GM19438 (cell line): Measurements from ENCODE around the gene FAM72A.
A peak's percentile ranks its signal among the peaks of the same experiment; 100 is the strongest.
"Not testable (repeated sequence)": the region's sequence is repeated elsewhere in the genome, so short reads cannot be mapped to it uniquely, and the experiment has no call there.

Experiments used
- ATAC-seq: cut with Tn5 transposase; IDR thresholded peaks from one replicate; pipeline ENCODE4 v1.9.1; 2021; ENCODE audit warnings: low read depth; ENCODE audit not compliant: unreplicated experiment

The FAM72A gene

GRCh38 chr1:206218285-206218684 is 15.6 kb upstream of the FAM72A start:
- not testable (repeated sequence) for ATAC-seq

- not testable (repeated sequence) for ATAC-seq
These were observed 13.2 kb upstream of the FAM72A start for GRCh38 chr1:206215600-206216392.

- ATAC-seq: not testable (repeated sequence)
These were observed 8.2 kb upstream of the FAM72A start for GRCh38 chr1:206210802-206211201.

GRCh38 chr1:206205569-206205968 is 2.9 kb upstream of the FAM72A start:
- not testable (repeated sequence) for ATAC-seq

- ATAC-seq: not testable (repeated sequence)
These were observed 2.2 kb upstream of the FAM72A start for GRCh38 chr1:206204871-206205270.

- not testable (repeated sequence) for ATAC-seq
These were observed 1.5 kb upstream of the FAM72A start for GRCh38 chr1:206204159-206204511.

- peak; percentile 17 for ATAC-seq
These were observed 922 bp upstream of the FAM72A start, which contains the start of gene SRGAP2 for GRCh38 chr1:206203364-206204158. SRGAP2 (plus strand) TSS chr1:206203541; CDS start chr1:206205971, 2,430 bp downstream.

- ATAC-seq: not testable (repeated sequence)
These were observed 5.8 kb downstream of the FAM72A start for GRCh38 chr1:206196748-206197424.

- not testable (repeated sequence) for ATAC-seq
These were observed 7.5 kb downstream of the FAM72A start for GRCh38 chr1:206195182-206195581.

GRCh38 chr1:206186826-206187225 is 15.8 kb downstream of the FAM72A start:
- ATAC-seq: not testable (repeated sequence)

GRCh38 chr1:206185778-206186177 is 16.9 kb downstream of the FAM72A start:
- ATAC-seq: not testable (repeated sequence)

GRCh38 chr1:206183788-206184187 is 18.9 kb downstream of the FAM72A start:
- not testable (repeated sequence) for ATAC-seq

GRCh38 chr1:206182368-206183317 is 20.0 kb downstream of the FAM72A start:
- not testable (repeated sequence) for ATAC-seq

GRCh38 chr1:206179666-206180065 is 23.0 kb downstream of the FAM72A start:
- not testable (repeated sequence) for ATAC-seq

- not testable (repeated sequence) for ATAC-seq
These were observed 24.3 kb downstream of the FAM72A start for GRCh38 chr1:206178061-206178989.

GRCh38 chr1:206176114-206176502 is 26.5 kb downstream of the FAM72A start:
- ATAC-seq: not testable (repeated sequence)

GRCh38 chr1:206175459-206176113 is 27.1 kb downstream of the FAM72A start:
- not testable (repeated sequence) for ATAC-seq
